GM18870 (cell line): Measurements from ENCODE around the gene BMS1.
"Not testable (repeated sequence)": the region's sequence is repeated elsewhere in the genome, so short reads cannot be mapped to it uniquely, and the experiment has no call there.

Experiments used
- ATAC-seq: cut with Tn5 transposase; IDR thresholded peaks from one replicate; pipeline ENCODE4 v1.9.1; 2021; ENCODE audit warnings: moderate library complexity; ENCODE audit not compliant: unreplicated experiment

BMS1 gene

DNA sequence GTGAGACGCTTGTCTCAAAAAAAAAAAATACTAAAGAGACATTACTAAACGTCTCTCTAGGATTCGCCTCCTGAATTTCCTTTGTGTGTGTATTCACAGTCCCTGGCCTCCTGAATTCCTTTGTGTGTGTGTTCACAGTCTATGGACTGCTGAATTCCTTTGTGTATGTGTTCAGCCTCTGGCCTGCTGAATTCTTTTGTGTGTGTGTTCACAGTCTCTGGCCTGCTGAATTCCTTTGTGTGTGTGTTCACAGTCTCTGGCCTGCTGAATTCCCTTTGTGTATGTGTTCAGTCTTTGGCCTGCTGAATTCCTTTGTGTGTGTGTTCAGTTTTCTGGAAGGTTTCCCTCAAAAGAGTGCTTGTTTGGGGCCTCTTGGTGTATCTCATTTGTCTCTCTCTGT is 8.2 kb downstream of the BMS1 start:
- no peak for ATAC-seq

DNA sequence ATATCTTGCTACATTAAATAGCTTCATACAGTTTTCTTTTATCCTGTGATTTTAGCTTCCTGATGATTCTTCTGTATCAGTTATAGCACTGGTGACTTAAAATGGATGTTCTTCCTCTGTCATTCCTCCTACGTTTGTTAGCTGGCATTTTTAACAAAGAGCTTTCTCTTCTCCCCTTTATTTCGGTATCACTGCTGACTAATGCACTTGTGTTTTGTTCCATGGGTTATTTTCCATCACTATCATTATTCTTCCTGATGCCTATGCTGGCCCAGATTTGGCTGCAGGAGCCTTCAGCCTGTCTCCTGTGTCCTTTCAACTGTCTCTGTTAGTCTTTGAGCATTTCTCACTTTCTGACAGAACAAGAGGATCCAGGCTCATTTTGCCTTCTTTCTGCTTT is 13.1 kb downstream of the BMS1 start:
- ATAC-seq: no peak

GRCh38 chr10:42801135-42801534 is 18.5 kb downstream of the BMS1 start:
- peak; percentile 49 for ATAC-seq

GRCh38 chr10:42802876-42803275 is 20.3 kb downstream of the BMS1 start:
- no peak for ATAC-seq

GRCh38 chr10:42809676-42810075 is 27.1 kb downstream of the BMS1 start:
- no peak for ATAC-seq

DNA sequence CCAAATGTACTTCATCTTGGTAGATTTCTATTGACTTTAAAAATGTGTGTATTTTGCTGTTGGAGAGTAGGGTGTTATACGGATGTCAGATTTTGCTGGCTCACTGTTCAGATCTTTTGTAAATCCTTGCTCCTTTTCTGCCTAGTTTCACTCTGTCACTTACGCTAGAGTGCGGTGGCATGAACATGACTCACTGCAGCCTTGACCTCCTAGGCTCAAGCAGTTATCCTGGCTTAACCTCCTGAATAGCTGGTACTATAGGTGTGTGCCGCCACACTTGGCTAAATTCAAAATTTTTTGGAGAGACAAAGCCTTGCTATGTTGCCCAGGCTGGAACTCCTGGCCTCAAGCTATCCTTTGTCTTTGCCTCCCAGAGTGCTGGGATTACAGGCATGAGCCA is 29.4 kb downstream of the BMS1 start:
- ATAC-seq: no peak

- ATAC-seq: not testable (repeated sequence)
These were observed 31.5 kb downstream of the BMS1 start for GRCh38 chr10:42813989-42814687.

DNA sequence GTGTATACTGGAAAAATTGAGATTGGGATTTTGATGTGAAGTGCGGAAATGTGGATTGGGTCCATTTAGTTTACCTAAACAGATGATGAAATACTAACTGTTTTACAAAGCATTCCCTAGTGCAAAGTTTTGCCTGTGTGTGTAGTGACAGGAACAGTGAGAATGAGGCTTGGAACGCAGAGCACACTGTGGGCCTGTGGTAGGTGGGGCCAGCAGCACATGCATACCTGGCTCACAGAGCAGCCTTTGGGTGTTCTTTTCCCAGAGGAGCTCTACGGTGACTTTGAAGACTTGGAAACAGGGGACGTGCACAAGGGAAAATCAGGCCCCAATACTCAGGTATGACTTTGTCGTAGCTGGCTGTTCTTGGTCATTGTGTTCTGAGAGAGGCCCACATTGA is 33.7 kb downstream of the BMS1 start:
- ATAC-seq: not testable (repeated sequence)

DNA sequence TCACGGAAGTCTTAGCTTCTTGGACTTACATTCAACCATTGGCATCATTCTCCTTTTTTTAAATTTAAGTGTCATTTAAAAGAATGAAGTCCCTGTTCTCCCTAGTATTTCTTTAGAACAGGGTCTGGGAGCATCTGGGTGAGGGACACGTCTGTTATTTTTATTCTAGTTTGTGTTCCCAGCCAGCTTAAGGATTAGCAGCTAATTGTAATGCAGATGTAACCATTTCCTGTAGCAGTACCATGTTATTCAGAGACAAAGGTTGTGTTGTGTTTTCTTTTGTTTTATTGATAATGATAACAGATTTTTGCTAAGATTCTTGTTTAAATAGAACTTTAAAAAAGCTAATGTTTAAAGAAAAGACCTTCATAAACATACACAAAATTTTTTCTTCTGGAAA is 34.3 kb downstream of the BMS1 start:
- ATAC-seq: no peak

- not testable (repeated sequence) for ATAC-seq
These were observed 34.8 kb downstream of the BMS1 start for GRCh38 chr10:42817417-42817816.

DNA sequence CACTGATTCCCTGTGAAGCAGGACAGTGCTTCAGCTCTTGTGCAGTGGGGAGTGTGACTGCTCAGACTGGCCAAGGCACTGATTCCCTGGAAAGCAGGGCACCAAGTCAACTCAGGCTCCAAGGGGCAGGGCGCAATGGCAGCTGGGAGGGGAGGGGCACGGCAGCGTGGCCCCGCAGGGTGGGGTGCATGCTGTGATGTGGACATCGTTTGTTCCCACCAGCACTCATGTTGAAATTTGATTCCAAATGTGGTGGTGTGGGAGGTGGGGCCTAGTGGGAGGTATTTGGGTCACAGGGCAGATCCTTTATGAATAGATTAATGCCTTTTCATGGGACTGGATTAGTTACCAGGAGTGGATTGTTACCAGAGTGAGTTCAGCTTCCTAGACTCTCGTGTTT is 44.2 kb downstream of the BMS1 start:
- ATAC-seq: not testable (repeated sequence)

DNA sequence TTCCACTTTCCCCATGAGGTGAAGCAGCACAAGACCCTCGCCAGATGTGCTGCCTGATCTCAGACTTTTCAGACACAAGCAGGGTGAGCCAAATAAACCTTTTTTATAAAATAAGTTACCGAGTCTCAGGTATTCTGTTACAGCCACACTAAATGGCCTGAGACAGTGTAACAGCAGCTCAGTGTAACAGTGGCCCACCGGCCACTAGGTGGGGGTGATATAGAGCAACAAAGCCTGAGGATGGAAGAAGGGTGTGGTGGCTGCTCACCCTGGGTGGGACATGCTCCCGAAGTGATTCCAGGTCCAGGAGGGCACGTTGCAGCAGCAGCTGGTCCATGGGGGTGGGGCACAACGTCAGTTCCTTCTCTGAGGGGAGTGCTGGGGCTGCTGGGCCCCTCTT is 44.6 kb downstream of the BMS1 start:
- ATAC-seq: no peak

DNA sequence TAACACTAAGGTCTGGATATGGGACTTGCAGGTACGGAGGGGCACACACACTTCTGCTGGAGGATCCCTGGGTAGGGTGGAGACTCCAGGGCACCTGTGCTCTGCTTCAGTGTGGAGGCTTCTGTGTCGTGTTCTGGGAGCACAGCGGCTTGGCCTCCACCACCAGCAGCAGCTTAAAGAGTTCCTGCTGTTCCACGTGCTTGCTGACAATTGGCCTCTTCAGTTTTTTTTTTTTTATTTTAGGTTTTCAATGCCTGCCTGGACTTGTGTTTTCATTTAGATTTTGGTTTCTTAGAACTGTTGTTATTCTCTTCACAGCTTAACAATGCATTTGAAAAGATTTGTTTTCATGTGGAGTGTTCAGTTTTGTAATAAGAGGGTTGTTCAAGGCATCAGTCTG is 45.8 kb downstream of the BMS1 start:
- not testable (repeated sequence) for ATAC-seq

GRCh38 chr10:42830237-42830636 is 47.6 kb downstream of the BMS1 start:
- no peak for ATAC-seq

GRCh38 chr10:42836096-42836495 is 53.5 kb downstream of the BMS1 start:
- ATAC-seq: no peak

DNA sequence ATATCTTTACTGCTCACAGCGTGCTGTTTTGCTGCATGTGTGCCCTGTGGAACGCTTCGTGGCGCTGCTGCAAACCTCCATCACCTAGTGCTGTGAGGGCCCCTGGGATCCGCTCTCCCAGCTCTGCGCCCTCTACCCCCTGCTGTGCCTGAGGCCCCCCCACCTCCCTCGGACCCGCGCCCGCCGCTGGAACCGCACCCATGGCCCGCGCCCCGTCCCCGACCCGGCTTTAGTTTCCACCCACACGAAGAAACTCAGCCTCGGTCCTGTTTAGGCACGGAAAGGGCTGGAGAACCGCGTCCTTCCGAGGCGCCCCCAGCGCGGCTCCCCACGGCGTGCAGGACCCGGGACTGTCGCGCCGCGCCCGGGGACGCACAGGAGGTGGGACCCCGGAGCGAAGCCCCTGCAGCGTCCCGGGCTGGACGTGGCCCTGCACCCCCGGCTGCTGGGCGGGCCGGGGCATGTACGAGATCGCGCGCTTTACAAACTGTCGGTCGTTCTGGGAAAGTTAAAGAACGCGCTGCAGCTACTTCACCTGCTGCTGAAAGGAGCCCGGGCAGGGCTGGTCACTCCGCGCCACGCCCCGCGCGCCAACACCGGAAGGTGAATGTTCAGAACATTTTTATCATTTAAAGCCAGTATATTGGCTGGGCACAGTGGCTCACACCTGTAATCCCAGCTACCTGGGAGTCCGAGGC is 54.3 kb downstream of the BMS1 start:
- ATAC-seq: no peak

GRCh38 chr10:42844810-42845209 is 62.2 kb downstream of the BMS1 start:
- ATAC-seq: not testable (repeated sequence)

- ATAC-seq: not testable (repeated sequence)
These were observed 64.7 kb downstream of the BMS1 start for GRCh38 chr10:42847261-42847660.

- no peak for ATAC-seq
These were observed 68.3 kb downstream of the BMS1 start for GRCh38 chr10:42850931-42851330.

DNA sequence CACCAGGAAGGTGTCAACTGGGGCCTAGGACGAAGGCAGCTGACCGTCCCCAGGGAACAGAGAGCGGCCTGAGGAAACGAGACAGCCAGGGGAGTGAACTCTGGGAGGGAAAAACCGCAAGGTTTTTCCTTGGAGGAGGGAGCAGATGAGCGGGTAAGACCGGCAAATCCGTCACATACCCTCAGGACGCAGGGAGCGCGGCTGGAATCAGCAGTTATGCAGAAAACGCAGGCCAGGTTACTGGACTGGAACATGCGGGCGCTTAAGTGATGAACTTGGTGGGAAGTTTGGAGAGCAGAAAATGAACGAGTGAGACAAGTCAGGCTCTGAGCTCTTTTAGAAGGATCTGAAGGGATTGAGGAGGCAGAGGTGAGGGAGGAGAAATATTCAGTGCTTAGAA is 76.7 kb downstream of the BMS1 start:
- ATAC-seq: no peak

- ATAC-seq: not testable (repeated sequence)
These were observed 77.4 kb downstream of the BMS1 start for GRCh38 chr10:42860016-42860415.

GRCh38 chr10:42862801-42863200 is 80.2 kb downstream of the BMS1 start:
- ATAC-seq: not testable (repeated sequence)

DNA sequence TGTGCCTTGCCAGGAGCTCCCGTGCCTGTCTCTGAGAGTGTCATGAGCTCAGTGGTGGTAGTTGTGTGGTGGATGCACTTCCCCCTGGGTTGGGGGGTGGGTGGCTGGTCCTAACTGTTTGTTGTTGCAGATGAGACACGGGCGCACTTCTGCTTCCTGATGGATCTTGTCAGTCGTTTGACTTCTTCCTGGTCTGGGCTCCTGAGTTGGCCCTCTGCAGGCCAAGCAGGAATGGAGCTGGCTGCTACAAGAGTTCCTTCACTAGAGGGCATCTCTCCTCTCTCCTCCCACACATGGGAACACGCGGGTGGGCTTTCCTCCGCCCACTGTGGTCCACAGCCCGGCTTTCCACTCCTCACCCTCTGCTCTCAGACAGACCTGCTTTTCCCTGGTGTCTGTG is 82.0 kb downstream of the BMS1 start:
- no peak for ATAC-seq
